GM10248 (cell line): ENCODE measurements around the gene DSG4.
"Not testable (repeated sequence)": the region's sequence is repeated elsewhere in the genome, so short reads cannot be mapped to it uniquely, and the experiment has no call there.

ENCODE experiments used
- CTCF ChIA-PET: fragments of 300-600 bp; sonication (Branson Sonifier 250); formaldehyde crosslinking; extraction: SDS; loops from one replicate; lab custom pipeline; 2021; ENCODE audit warnings: antibody characterized with exemption; lab: Yijun Ruan, JAX
- POLR2A ChIA-PET: fragments of 350-650 bp; sonication (Branson Sonifier 250); formaldehyde crosslinking; extraction: SDS; loops from one replicate; lab custom pipeline; 2020; ENCODE audit warnings: antibody characterized with exemption; lab: Yijun Ruan, JAX
- DNase-seq: peaks from one replicate; pipeline ENCODE4 v3.0.0; 2012; ENCODE audit errors: extremely low spot score
- TF ChIP-seq, protein P1 (sequence below): IDR thresholded peaks from 2 replicates; pipeline ENCODE4 v1.5.1; 2012; ENCODE audit warnings: mild to moderate bottlenecking, low read depth; ENCODE audit errors: extremely low read depth, missing control alignments, control extremely low read depth

DSG4 gene, protein sequence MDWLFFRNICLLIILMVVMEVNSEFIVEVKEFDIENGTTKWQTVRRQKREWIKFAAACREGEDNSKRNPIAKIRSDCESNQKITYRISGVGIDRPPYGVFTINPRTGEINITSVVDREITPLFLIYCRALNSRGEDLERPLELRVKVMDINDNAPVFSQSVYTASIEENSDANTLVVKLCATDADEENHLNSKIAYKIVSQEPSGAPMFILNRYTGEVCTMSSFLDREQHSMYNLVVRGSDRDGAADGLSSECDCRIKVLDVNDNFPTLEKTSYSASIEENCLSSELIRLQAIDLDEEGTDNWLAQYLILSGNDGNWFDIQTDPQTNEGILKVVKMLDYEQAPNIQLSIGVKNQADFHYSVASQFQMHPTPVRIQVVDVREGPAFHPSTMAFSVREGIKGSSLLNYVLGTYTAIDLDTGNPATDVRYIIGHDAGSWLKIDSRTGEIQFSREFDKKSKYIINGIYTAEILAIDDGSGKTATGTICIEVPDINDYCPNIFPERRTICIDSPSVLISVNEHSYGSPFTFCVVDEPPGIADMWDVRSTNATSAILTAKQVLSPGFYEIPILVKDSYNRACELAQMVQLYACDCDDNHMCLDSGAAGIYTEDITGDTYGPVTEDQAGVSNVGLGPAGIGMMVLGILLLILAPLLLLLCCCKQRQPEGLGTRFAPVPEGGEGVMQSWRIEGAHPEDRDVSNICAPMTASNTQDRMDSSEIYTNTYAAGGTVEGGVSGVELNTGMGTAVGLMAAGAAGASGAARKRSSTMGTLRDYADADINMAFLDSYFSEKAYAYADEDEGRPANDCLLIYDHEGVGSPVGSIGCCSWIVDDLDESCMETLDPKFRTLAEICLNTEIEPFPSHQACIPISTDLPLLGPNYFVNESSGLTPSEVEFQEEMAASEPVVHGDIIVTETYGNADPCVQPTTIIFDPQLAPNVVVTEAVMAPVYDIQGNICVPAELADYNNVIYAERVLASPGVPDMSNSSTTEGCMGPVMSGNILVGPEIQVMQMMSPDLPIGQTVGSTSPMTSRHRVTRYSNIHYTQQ

DNA sequence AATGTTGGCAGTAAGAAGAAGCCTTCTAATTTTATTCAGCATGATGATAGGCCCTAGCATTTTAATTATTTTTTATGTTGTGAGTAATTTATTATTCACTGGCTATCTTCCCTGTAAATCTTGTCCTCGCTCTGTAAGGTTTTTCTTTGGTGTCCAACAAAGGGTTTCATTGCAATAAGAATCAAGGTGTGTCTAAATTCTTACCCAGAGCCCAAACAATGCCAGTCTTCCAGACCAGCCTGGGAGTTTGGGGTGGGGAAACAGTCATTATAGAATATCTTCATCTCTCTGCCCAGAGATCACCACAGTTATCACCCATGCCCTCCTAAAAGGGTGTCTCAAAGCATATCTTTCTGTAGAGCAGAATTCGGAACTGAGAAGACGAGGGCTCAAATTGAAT, at the start of gene DSG4:
TSS of gene DSG4 (plus strand) at position 301 of the 400 bp plus-strand sequence. CDS start 135 bp downstream, outside the sequence.
- TF ChIP-seq, protein P1, sequence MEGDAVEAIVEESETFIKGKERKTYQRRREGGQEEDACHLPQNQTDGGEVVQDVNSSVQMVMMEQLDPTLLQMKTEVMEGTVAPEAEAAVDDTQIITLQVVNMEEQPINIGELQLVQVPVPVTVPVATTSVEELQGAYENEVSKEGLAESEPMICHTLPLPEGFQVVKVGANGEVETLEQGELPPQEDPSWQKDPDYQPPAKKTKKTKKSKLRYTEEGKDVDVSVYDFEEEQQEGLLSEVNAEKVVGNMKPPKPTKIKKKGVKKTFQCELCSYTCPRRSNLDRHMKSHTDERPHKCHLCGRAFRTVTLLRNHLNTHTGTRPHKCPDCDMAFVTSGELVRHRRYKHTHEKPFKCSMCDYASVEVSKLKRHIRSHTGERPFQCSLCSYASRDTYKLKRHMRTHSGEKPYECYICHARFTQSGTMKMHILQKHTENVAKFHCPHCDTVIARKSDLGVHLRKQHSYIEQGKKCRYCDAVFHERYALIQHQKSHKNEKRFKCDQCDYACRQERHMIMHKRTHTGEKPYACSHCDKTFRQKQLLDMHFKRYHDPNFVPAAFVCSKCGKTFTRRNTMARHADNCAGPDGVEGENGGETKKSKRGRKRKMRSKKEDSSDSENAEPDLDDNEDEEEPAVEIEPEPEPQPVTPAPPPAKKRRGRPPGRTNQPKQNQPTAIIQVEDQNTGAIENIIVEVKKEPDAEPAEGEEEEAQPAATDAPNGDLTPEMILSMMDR = no peak
- ChIA-PET POLR2A (no interaction called here), CTCF (no interaction called here)
- DNase-seq = no peak

DNA sequence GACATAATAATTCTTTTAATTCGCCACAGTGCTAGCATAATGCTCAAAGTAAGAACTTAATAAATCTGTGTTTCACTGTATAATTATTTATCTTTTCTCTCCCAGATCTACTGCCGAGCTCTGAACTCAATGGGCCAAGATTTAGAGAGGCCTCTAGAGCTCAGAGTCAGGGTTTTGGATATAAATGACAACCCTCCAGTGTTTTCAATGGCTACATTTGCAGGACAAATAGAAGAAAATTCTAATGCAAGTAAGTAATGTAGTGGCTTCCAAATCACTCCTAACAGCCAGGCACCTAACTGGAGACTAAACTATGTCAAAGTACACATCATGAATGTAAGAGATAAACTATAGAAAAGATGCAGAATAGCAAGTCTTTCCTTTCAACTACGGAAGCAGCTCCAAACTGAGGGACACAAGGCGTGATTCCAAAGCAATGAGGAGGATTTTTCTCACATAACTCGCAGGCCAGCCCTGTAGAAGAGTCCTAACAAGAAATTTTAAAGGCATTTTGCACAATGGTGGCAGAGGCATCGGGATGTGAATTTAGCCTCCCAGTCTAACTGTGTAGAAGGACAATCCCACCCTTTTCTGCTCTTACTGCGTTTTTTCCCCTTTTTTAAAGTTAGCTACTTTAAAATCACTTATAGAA, 46.7 kb upstream of the DSG4 start:
- ChIA-PET CTCF (interaction anchor here (1.2 kb wide), 1 partner anchor 43 kb away, joined by 3 read pairs; no protein-coding TSS in a partner anchor), POLR2A (no interaction called here)
- no peak for DNase-seq
- TF ChIP-seq, protein P1 = no peak

DNA sequence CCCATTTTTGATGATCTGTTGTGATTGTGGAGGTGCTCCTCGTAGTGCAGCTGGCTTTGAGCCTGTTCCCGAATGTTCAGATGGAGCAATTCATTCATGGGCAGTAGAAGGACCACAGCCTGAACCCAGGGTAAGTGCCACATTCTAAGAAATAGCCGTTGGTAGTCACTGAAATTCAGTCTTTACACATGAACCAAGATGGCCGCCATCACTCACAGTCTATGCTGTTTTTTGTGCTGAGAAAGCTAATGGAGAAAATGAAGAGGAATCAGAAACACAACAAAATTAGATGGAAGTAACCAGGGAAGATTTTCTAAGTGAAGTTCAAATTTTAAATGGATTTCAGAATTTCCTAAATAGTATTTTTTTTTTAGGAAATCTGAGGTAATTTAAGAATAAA, 33.1 kb upstream of the DSG4 start:
- ChIA-PET POLR2A (no interaction called here), CTCF (no interaction called here)
- TF ChIP-seq, protein P1 = no peak
- no peak for DNase-seq

- DNase-seq, POLR2A ChIA-PET, CTCF ChIA-PET: not testable (repeated sequence)
Measured at GRCh38 chr18:31353336-31353735, 23.2 kb upstream of the DSG4 start.

DNA sequence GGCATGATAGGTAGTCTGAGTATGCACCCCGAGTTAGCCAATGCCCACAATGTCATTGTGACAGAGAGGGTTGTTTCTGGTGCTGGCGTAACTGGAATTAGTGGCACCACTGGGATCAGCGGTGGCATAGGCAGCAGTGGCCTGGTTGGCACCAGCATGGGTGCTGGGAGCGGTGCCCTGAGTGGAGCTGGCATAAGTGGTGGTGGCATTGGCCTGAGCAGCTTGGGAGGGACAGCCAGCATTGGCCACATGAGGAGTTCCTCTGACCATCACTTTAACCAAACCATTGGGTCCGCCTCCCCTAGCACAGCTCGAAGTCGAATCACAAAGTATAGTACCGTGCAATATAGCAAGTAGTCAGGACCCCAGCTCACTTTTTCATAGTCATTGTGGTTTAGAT, 21.6 kb upstream of the DSG4 start:
- DNase-seq = no peak
- CTCF ChIA-PET = interaction anchor here (1.0 kb wide), 1 partner anchor 17 kb away, joined by 3 read pairs; no protein-coding TSS in a partner anchor
- POLR2A ChIA-PET = no interaction called here
- TF ChIP-seq, protein P1 = no peak

GRCh38 chr18:31356025-31356424, 20.6 kb upstream of the DSG4 start:
- ChIA-PET CTCF (no interaction called here), POLR2A (no interaction called here)
- TF ChIP-seq, protein P1 = no peak
- peak; percentile 15 for DNase-seq
